Cortex of kidney (tissue), 1 donor: Measurements from ENCODE around the gene CALR3.
"Not testable (repeated sequence)": the region's sequence is repeated elsewhere in the genome, so short reads cannot be mapped to it uniquely, and the experiment has no call there.

Experiments used
- DNase-seq: peaks from one replicate; lab custom pipeline; 2025; lab: John Stamatoyannopoulos, UW

Gene CALR3

DNA sequence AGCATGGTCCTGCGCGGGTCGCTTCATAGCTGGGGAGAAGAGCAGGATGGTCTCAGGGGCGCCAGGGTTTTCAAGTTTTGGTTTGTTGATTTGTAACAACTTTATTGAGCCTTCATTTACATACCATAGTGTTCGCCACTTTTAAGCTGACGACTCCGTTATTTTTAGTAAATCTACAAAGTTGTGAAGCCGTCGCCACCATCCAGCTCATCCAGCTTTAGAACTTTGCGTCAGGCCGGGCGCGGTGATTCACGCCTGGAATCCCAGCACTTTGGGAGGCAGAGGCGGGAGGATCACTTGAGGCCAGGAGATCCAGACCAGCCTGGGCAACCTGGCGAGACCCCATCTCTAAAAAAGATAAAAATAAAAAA lies 631 bp upstream of the CALR3 start:
- DNase-seq, result no peak

DNA sequence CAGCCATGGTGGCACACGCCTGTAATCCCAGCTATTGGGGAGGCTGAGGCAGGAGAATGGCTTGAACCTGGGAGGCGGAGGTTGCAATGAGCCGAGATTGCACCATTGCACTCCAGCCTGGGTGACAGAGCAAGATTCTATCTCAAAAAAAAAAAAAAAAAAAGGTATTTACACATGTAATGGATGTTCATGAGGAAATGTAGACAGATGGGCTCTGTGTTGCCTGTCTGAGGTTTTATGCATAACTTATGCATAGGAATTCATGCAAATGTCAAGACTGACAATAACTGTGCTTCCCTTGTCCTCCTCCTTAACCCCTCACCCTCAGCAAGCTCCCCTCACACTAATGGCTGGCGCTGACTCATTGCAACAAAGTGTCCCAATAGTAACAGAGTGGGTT lies 9.5 kb downstream of the CALR3 start:
- DNase-seq, result not testable (repeated sequence)

- DNase-seq, result no peak
Observed at GRCh38 chr19:16482745-16483144, 13.2 kb downstream of the CALR3 start.

- DNase-seq, result no peak
Observed at GRCh38 chr19:16477311-16477710, 18.7 kb downstream of the CALR3 start.

GRCh38 chr19:16476401-16476800 lies 19.6 kb downstream of the CALR3 start:
- DNase-seq, result no peak

GRCh38 chr19:16473875-16474392 lies 22.0 kb downstream of the CALR3 start:
- no peak for DNase-seq

- no peak for DNase-seq
Observed at GRCh38 chr19:16472992-16473391, 23.0 kb downstream of the CALR3 start.

DNA sequence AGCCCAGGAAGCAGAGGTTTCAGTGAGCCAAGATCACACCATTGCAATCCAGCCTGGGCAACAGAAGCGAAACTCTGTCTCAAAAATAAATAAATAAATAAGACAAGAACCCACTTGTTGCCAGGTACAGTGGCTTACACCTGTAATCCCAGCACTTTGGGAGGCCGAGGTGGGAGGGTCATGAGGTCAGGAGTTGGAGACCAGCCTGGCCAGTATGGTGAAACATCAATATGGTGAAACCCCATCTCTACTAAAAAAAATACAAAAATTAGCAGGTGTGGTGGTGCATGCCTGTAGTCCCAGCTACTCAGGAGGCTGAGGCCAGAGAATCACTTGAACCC lies 23.4 kb downstream of the CALR3 start:
- DNase-seq, result not testable (repeated sequence)

DNA sequence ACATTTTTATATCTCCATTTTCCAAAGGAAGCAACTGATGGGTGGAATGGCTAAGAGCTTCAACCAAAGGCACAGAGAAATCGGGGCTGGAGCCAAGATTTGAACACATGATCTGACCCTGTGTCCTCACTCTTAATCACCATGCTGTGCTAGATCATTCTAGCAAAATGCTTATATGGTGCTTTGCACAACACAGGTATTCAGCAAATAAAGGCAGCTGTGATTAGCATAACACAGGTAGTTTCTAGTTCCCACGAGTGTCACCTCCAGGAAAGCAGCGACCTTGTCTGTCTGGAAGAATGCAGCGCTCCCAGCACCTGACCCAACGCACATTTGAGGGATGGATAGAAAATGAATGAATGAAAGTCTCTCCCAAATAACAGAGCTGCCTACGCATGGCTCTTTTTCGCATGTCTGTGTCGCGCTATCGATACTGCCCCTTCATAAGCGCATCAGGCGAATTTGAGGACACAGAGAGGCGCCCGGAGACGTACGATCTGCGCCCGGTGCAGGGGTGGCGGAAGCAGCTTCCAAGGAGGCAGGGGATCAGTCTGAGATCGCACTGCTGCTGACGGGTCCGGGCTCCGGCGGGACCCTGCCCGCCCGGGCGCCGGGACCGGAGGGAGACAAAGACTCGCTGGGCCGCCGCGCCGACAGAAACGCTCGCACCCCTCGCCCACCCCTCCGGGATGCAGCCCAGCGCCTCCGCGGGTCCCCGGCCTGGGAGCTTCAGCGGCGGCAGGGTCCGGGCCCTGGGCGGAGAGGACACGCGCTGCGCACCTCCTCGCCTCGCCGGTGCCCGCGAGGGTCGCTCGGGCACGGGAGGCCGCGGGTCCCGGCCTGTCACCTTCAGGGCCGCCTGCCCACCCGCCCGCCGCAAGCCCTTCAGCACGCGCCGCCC lies 24.8 kb downstream of the CALR3 start:
- DNase-seq, result no peak

GRCh38 chr19:16470541-16470910 lies 25.4 kb downstream of the CALR3 start:
- DNase-seq, result no peak

DNA sequence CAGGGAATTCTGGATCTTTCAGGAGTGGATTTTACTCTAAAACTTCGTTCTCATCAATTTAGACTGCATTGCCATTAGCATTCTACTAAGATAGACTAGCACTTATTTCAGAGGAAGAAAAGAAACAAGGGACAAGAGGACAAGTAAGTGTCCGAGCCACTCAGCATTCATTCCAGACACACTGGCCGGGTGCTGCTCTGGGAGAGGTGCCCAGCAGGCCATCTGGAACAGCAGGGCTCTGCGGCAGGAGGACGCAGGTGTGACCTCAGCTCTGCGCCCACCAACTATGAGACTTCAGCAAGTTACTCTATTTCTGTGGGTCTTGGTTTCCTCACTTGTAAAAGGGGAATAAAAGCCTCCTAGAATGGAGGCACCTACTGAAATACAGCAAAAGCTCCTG lies 28.4 kb downstream of the CALR3 start:
- DNase-seq, result no peak

- not testable (repeated sequence) for DNase-seq
Observed at GRCh38 chr19:16466802-16467427, 29.1 kb downstream of the CALR3 start.

- DNase-seq, result no peak
Observed at GRCh38 chr19:16465239-16465638, 30.7 kb downstream of the CALR3 start.

DNA sequence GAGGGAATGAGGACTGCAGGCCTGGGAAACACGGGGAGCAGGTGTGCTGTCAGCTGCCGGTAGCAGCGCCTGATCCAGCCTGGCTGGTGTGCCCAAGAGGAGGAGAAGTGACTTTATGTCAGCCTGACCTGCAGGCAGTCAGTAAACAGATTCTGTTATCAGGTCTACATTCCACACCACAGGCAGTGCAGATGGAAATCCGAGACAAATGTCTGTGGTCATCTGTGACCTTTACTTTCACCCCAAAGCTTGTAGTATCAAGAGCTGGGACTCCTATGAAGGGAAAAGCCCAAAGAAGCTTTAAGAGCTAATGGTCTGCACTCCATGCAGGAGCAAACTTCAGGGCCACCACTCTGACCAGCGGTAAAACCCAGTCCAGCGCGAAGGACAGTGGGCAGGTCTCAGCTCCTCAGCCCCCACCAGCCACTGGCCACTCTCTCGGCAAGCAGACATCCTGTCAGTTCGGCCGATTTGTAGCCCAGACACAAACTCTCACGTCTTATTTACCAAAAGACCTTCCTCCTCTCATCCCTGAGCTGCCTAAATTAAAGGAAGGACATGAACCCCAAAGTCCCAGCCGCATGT lies 31.9 kb downstream of the CALR3 start:
- no peak for DNase-seq

GRCh38 chr19:16463341-16463990 lies 32.5 kb downstream of the CALR3 start:
- DNase-seq, result no peak

- DNase-seq, result no peak
Observed at GRCh38 chr19:16462757-16463250, 33.2 kb downstream of the CALR3 start.

DNA sequence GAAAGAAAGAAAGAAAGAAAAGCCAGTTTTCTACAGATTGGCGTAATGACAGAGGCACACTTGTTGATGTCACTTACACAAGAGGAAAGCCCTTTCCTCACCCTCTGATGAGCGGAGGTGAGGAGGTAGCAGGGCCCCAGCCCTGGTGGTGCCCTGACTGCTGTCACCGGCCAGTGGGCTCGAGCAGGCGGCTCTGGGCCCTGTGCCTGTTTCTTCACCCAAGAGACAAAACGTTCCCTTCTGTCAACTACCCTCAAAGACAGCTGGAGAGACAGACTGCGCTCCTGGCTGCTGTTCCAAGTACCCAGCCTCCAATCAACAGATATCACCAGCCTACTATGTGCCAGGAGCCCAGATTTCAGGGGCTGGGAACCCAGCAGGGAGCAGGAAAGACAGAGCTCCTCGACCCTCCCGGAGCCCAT lies 34.3 kb downstream of the CALR3 start:
- DNase-seq, result no peak

GRCh38 chr19:16460454-16460853 lies 35.5 kb downstream of the CALR3 start:
- no peak for DNase-seq

DNA sequence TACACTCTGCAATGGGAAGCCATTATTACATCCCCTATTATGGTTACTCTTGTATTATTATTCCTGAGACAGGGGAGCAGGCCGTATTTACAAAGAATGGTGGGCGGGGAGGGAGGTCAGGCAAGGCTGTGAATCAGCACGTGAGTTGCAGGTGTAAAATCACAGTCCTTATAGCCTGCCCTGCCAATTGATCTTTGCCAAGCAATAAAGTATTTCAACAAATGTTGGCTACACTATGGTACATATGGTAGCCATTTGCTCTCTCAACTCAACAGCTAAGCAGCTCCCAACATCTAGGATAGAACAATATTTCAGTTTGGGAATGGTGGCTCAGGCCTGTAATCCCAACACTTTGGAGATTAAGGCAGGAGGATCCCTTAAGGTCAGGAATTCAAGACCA lies 36.3 kb downstream of the CALR3 start:
- no peak for DNase-seq

GRCh38 chr19:16458391-16459341 lies 37.3 kb downstream of the CALR3 start:
- DNase-seq, result no peak

DNA sequence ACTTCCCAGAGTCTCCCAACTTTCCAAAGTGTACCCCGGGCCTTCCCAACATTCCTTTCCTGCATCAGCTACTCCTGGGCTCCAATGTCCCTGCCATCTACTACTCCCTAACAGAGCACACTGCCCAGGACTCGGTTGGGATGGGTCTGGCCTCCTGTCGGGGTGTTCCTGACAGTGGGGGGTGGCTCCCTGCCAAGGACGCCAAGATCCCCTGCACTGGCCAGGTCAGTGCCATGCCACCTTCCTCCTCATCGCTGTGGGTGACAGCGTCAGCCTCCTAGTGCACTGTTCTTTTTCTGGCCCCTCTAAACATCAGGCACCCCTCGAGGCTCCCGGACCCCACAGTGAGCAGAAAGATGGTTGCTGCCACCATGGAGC lies 38.0 kb downstream of the CALR3 start:
- no peak for DNase-seq
